ENCODE results near the gene SORBS2.

Gene SORBS2

DNA sequence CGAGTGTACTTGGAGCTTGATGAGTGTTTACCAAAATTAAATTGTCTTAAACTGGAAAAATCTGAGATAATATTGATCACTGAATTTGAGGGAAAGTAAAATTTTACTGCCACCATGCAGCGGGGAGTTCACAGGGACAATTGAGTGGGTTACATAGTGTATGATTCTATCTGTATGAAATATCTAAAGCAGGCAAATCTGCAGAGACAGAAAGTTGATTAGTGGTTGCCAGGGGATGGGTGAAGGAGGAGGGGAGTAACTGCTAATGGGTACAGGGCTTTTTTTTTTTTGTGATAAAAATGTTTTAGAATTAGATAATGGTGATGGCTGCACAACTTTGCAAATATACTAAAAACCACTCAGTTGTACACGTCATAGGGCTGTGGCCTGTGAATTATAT is 241.3 kb downstream of the SORBS2 start:
- FAIRE-seq = no peak
- TF ChIP-seq, protein P1, sequence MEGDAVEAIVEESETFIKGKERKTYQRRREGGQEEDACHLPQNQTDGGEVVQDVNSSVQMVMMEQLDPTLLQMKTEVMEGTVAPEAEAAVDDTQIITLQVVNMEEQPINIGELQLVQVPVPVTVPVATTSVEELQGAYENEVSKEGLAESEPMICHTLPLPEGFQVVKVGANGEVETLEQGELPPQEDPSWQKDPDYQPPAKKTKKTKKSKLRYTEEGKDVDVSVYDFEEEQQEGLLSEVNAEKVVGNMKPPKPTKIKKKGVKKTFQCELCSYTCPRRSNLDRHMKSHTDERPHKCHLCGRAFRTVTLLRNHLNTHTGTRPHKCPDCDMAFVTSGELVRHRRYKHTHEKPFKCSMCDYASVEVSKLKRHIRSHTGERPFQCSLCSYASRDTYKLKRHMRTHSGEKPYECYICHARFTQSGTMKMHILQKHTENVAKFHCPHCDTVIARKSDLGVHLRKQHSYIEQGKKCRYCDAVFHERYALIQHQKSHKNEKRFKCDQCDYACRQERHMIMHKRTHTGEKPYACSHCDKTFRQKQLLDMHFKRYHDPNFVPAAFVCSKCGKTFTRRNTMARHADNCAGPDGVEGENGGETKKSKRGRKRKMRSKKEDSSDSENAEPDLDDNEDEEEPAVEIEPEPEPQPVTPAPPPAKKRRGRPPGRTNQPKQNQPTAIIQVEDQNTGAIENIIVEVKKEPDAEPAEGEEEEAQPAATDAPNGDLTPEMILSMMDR (IDR thresholded peaks at IDR 0.05; ENCODE audit: insufficient read depth, missing control alignments) = no peak
- no peak for DNase-seq (ENCODE audit: insufficient read length, low spot score)

DNA sequence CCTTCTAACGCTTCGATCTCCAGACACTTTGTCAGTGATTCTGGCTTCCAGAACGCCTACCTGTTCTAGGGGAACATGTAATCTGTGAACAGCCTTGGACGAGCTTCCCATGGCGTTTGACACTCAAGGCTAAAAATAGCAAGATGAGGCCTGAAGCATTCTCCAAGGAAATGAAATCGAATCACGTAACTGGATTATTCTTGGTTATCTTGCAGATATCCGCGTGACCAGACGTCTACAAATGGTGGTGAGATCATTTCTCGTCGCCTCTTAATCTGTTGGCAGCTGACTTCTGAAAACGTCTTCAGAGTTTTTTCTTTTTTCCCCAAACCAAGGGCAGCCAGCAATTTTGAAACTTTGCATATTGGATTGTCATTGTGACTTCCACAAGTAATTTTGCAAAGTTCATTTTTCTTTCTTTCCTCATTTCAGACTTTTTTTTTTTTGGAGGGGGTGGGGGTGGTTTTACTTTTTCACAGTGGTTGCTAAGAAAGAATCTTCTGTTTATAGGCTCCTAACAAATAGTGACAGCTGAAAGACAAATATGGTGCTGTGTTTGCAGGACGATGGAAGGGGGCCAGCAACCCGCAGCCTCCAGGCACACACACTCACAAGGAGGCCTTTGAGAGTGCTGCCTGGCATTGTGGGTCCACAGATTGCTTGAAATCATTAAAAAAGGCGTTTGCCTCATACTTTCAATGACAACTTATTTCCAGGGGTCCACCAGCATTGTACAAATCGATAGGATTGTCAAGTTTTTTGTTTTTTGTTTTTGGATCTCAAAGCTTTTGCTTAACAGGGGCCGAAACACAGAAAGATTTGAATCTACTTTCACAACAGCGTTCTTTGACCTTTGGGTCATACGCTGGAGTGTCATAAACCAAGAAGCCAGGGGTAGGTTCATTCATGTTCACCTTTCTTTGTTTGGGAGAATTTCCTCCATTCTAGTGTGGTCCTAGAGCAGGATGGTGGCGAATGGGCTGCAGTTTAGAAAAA is 244.3 kb downstream of the SORBS2 start:
- no peak for FAIRE-seq
- DNase-seq (ENCODE audit: insufficient read length, low spot score) = no peak
- TF ChIP-seq, protein P1 (IDR thresholded peaks at IDR 0.05; ENCODE audit: insufficient read depth, missing control alignments) = no peak

DNA sequence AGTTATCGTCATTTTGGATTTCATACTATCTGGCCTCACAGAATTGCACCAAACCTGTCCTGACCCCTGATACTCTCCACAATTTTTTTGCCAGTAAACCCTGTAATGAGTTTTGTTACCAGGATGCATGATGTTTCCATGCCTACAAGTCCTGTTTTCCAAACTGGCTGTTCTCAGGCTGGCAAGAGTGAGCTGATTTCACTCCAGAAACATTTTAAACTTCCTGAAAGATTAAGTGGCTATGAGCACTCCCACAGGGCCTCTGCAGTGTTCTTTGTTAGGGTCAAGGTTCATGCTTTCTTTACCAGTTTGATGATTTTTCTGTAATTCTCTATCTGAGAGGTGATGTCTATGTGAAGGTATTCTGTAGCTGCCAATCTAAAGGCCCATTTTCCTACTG is 245.0 kb downstream of the SORBS2 start:
- DNase-seq (ENCODE audit: insufficient read length, low spot score) (no peak), FAIRE-seq (no peak)

DNA sequence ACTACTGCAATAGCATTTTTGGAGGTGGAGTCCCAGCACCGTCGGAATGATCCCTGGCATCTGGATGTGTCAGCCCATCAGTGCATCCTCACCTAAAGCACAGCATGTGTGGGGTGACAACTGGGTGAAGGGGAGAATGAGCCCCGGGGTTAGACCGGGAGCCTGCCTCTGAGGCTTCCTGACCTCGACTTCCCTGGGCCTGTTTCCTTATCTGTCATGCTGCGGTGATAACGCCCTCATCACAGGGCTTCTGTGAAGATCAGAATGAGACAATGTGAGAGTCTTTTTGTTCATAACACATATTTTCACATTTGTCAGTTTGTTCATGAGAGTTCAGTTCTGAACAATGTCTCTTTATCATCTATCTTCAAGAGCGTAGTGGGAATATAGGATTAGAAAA is 245.6 kb downstream of the SORBS2 start:
- TF ChIP-seq, protein P1 (IDR thresholded peaks at IDR 0.05; ENCODE audit: insufficient read depth, missing control alignments) = no peak
- FAIRE-seq (no peak), DNase-seq (ENCODE audit: insufficient read length, low spot score) (no peak)

More for the DNA sequence above, 245.0 kb downstream of the SORBS2 start:
- TF ChIP-seq, protein P1 (IDR thresholded peaks at IDR 0.05; ENCODE audit: insufficient read depth, missing control alignments) = no peak

DNA sequence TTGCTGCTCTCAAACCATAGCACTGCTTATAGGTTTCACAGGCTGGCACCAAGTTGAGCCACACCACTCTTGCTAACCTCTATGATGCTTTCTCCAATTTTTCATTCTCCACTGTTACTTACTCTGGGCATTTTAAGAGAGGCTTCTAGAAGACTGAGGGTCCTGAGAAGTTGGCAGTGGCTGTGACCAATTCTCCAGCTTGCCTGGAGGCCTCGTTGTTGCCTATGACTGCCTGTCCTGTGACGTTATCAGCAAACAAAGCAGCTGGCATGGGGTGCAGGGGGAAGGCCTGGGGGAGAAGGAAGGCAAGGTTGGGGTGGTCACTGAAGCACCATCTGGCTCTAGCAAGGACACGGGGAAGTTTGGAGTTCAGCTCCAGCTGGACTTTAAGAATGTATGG is 246.3 kb downstream of the SORBS2 start:
- TF ChIP-seq, protein P1 (IDR thresholded peaks at IDR 0.05; ENCODE audit: insufficient read depth, missing control alignments) = no peak
- no peak for FAIRE-seq

GRCh38 chr4:185564349-185564748 is 247.6 kb downstream of the SORBS2 start:
- DNase-seq (ENCODE audit: insufficient read length, low spot score) (no peak), FAIRE-seq (no peak)
- TF ChIP-seq, protein P1 (IDR thresholded peaks at IDR 0.05; ENCODE audit: insufficient read depth, missing control alignments) = no peak

More for the DNA sequence above, 246.3 kb downstream of the SORBS2 start:
- no peak for DNase-seq (ENCODE audit: insufficient read length, low spot score)

GRCh38 chr4:185562531-185562930 is 249.5 kb downstream of the SORBS2 start:
- DNase-seq (ENCODE audit: insufficient read length, low spot score) (no peak), FAIRE-seq (no peak)
- TF ChIP-seq, protein P1 (IDR thresholded peaks at IDR 0.05; ENCODE audit: insufficient read depth, missing control alignments) = no peak

Measured in D721Med (cell line).